Activated T-cell treated with anti-CD3 and anti-CD28 coated beads, Interleukin-2, amount 50 U/mL, for 4 hours (primary cell): ENCODE measurements around the gene CDH2. TPM values are rescaled to one million over a fixed set of nuclear protein-coding genes. Genes with fewer than 3 reads are reported as not detected.

Experiments
- ATAC-seq, 2 donors: fragments of 200-7000 bp; cut with Tn5 transposase; one replicate each; pipeline ENCODE4 v1.10.0; 2021
- DNase-seq: peaks from one replicate; pipeline ENCODE4 v3.0.0-alpha.2; 2020
- H3K27me3 Mint-ChIP-seq: one replicate; pipeline ENCODE4 v1.8.0; 2021; ENCODE audit warnings: low read depth, mixed read lengths
- H3K36me3 Mint-ChIP-seq: one replicate; pipeline ENCODE4 v1.8.0; 2022; ENCODE audit warnings: mixed read lengths; ENCODE audit not compliant: insufficient read depth
- H3K4me1 Mint-ChIP-seq: one replicate; pipeline ENCODE4 v1.8.0; 2021; ENCODE audit warnings: low read depth, mixed read lengths
- H3K4me3 Mint-ChIP-seq: one replicate; pipeline ENCODE4 v1.8.0; 2021; ENCODE audit warnings: mild to moderate bottlenecking, moderate library complexity, mixed read lengths
- H3K9me3 Mint-ChIP-seq: one replicate; pipeline ENCODE4 v1.8.0; 2021; ENCODE audit warnings: mixed read lengths
- total RNA-seq, 3 donors: library from RNA; stranded (reverse); gene quantifications; one replicate each; pipeline ENCODE4 v1.2.1, GENCODE V29; 2021

Gene CDH2
- total RNA-seq, 3 donors from 2014 or later = 0.18 to 0.46 (median 0.22) TPM

DNA sequence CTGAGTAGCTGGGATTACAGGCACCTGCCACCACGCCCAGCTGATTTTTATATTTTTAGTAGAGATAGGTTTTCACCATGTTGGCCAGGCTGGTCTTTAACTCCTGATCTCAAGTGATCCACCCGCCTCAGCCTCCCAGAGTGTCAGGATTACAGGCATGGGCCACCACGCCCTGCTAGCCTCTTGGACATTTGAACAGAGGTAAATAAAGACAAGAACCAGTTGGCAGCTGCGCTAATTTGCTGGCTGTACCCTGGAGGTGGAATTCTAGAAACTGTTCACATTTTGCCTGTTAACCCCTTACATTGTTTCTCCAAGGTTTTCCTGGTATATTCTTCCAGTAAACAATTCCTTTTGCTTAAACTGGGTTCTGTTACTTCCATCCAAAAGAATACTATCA, 132.9 kb downstream of the CDH2 start:
- Mint-ChIP-seq H3K9me3 (peaks cover 5% of the 10 kb centered on the region), H3K27me3 (no peaks in the 10 kb centered on the region), H3K4me1 (no peaks in the 10 kb centered on the region), H3K4me3 (no peak overlapping the region), H3K36me3 (no peaks in the 10 kb centered on the region)
- no peak for DNase-seq
- ATAC-seq = no peak

DNA sequence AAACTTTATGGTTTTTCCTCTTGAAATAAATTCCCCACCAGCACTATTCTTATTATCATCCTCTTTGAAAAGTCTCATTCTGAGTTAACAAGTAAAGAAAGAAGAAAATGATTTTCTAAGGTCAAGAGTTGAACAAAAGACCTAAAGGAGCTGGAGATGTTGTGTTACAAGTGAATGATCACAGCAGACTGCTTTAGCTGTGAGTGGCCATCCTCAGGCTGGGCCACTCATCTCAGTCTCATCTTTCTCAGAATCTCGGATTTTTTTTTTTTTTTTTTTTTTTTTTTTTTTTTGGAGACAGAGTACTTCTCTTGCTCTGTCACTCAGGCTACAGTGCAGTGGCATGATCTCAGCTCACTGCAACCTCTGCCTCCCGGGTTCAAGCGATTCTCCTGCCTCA, 133.3 kb downstream of the CDH2 start:
- Mint-ChIP-seq H3K4me3 (no peak overlapping the region), H3K27me3 (no peaks in the 10 kb centered on the region)

GRCh38 chr18:28041366-28041765, 135.6 kb downstream of the CDH2 start:
- no peaks in the 10 kb centered on the region for H3K36me3 Mint-ChIP-seq
- no peak overlapping the region for H3K4me3 Mint-ChIP-seq
- DNase-seq (no peak), ATAC-seq (no peak)
- H3K27me3 Mint-ChIP-seq = no peaks in the 10 kb centered on the region
- H3K9me3 Mint-ChIP-seq = peaks cover 13% of the 10 kb centered on the region
- H3K4me1 Mint-ChIP-seq = no peaks in the 10 kb centered on the region

More for the DNA sequence above, 133.3 kb downstream of the CDH2 start:
- ATAC-seq (no peak), DNase-seq (no peak)
- Mint-ChIP-seq H3K4me1 (no peaks in the 10 kb centered on the region), H3K36me3 (no peaks in the 10 kb centered on the region), H3K9me3 (peaks cover 5% of the 10 kb centered on the region)

- no peak for DNase-seq
- no peak for ATAC-seq
- H3K9me3 Mint-ChIP-seq = peaks cover 13% of the 10 kb centered on the region
- no peaks in the 10 kb centered on the region for H3K4me1 Mint-ChIP-seq
- H3K27me3 Mint-ChIP-seq = no peaks in the 10 kb centered on the region
- H3K36me3 Mint-ChIP-seq = no peaks in the 10 kb centered on the region
- H3K4me3 Mint-ChIP-seq = no peak overlapping the region
These were observed 136.2 kb downstream of the CDH2 start for GRCh38 chr18:28040716-28041115.

- ATAC-seq = no peak
- Mint-ChIP-seq H3K4me3 (no peak overlapping the region), H3K9me3 (peaks cover 12% of the 10 kb centered on the region), H3K4me1 (no peaks in the 10 kb centered on the region), H3K36me3 (no peaks in the 10 kb centered on the region), H3K27me3 (no peaks in the 10 kb centered on the region)
- DNase-seq = no peak
These were observed 136.7 kb downstream of the CDH2 start for GRCh38 chr18:28040211-28040610.

DNA sequence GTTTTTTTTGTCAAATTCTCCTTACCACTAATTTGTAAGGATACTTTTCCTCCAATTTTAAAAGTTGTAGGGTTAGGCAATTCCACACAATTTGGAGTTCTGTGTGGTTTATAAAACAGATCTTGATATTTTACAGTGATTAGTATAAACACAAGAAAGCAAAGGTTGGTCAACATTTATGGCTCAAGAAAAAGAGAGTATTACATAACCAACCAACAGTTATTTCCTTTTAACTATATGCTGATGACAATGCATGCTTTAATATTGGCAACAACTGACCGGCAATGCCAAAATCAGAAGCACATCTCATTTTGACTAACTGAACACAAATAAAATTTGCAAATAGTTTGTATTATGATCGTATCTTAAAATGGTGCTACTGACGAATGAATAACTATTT, 137.2 kb downstream of the CDH2 start:
- no peak overlapping the region for H3K4me3 Mint-ChIP-seq
- H3K9me3 Mint-ChIP-seq = peaks cover 8% of the 10 kb centered on the region
- no peaks in the 10 kb centered on the region for H3K27me3 Mint-ChIP-seq
- DNase-seq (no peak), ATAC-seq (no peak)
- H3K4me1 Mint-ChIP-seq = no peaks in the 10 kb centered on the region
- no peaks in the 10 kb centered on the region for H3K36me3 Mint-ChIP-seq

DNA sequence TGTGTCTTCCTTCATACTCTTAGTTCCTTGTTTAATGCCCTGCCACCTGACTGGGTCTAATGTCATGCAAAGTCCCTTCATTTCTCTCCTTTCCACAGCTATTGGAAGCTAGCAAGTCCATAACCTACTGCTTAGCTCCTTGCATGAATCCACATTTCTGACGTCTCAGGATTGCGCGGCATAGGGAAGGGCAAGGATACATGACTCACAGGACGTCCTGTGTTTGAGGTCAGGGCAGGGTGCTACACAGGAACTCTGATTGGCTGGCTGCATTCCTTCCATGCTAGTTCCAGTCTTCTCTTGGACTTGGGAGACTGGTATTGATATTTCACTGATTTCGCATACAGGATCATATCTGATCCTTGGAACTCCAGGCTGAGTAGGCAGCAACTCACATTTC, 137.9 kb downstream of the CDH2 start:
- ATAC-seq (no peak), DNase-seq (no peak)
- no peaks in the 10 kb centered on the region for H3K27me3 Mint-ChIP-seq
- H3K4me1 Mint-ChIP-seq = no peaks in the 10 kb centered on the region
- no peak overlapping the region for H3K4me3 Mint-ChIP-seq
- H3K36me3 Mint-ChIP-seq = no peaks in the 10 kb centered on the region
- peaks cover 8% of the 10 kb centered on the region for H3K9me3 Mint-ChIP-seq

DNA sequence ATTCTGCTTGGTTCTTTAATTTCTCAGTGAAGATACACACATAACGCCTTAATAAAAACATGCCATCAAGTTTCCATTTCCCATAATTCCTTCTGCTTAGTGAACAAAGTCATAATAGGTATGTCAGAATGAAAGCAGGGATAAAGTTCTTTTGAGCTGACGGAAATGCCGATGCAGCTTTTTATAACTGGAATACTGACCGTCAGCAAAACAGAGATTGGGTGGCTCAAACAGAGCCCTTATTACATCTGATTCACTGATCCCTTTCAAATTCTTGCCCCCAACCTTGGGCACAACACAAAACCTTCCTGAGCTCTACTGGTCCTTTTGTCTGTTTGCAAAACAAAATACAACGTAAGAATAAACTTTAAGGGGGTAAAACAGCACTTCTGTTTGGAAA, 140.4 kb downstream of the CDH2 start:
- DNase-seq = no peak
- ATAC-seq = no peak
- H3K4me3 Mint-ChIP-seq = no peak overlapping the region
- peaks cover 14% of the 10 kb centered on the region for H3K9me3 Mint-ChIP-seq
- no peaks in the 10 kb centered on the region for H3K4me1 Mint-ChIP-seq
- no peaks in the 10 kb centered on the region for H3K27me3 Mint-ChIP-seq
- no peaks in the 10 kb centered on the region for H3K36me3 Mint-ChIP-seq

DNA sequence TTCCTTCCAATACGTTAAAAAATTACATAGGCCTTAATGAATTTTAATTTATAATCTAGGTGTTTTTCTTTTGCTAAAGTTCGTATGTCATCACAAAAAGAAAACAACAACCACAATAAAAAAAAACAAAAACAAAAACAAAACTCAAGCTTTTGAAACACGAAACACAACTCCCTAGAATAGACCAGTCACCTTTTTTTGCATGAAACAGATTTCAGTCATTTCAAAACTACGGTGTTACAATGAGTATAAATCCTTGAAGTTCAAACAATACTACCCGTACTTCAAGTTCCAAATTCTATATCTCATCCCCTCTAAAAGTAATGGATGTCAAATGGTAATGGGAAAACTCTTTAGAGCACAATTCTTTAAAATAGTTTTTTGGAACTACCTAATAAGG, 142.4 kb downstream of the CDH2 start:
- Mint-ChIP-seq H3K9me3 (peaks cover 22% of the 10 kb centered on the region), H3K27me3 (no peaks in the 10 kb centered on the region), H3K4me3 (no peak overlapping the region), H3K36me3 (no peaks in the 10 kb centered on the region), H3K4me1 (no peaks in the 10 kb centered on the region)
- ATAC-seq = no peak
- no peak for DNase-seq

DNA sequence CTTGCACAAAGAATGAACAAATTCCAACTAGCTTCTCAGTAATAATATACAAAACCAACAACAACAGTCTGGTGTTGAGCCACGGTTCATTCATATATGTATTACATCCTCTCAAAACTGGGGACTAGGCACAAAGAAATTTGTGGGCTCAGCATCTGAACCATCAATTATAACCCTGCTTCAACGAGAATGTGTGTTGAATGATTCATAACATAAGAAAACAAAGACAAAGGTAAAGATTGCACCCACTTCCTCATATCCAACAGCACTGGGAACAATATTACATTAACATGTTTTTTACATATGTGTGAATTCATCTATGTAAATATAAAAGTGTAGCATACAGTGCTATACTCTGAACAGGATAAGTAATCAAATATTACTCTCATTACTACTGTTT, 144.8 kb downstream of the CDH2 start:
- DNase-seq (no peak), ATAC-seq (no peak)
- no peaks in the 10 kb centered on the region for H3K36me3 Mint-ChIP-seq
- H3K9me3 Mint-ChIP-seq = peaks cover 15% of the 10 kb centered on the region
- no peaks in the 10 kb centered on the region for H3K4me1 Mint-ChIP-seq
- H3K4me3 Mint-ChIP-seq = no peak overlapping the region
- H3K27me3 Mint-ChIP-seq = no peaks in the 10 kb centered on the region

DNA sequence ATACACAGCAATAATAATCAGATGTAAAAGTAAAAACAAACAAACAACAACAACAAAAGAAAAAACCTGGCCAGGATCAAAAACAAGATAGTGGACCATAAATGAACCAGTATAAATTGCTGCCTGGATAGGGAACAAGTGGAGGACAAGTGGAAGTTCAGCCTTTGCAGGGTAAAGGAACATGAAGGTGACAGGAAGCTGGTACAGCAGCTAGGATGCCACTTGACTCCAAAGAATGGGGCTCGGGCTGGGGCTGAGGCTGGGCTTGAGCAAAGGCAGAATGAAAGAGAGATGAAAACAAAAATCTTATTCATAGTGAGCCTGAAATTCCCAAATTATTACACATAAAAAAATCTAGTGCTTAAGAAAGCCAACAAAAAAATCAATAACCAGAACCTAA, 146.5 kb downstream of the CDH2 start:
- H3K4me1 Mint-ChIP-seq = no peaks in the 10 kb centered on the region
- no peak overlapping the region for H3K4me3 Mint-ChIP-seq
- no peaks in the 10 kb centered on the region for H3K27me3 Mint-ChIP-seq
- no peaks in the 10 kb centered on the region for H3K36me3 Mint-ChIP-seq
- peaks cover 17% of the 10 kb centered on the region for H3K9me3 Mint-ChIP-seq
- DNase-seq = no peak
- no peak for ATAC-seq

DNA sequence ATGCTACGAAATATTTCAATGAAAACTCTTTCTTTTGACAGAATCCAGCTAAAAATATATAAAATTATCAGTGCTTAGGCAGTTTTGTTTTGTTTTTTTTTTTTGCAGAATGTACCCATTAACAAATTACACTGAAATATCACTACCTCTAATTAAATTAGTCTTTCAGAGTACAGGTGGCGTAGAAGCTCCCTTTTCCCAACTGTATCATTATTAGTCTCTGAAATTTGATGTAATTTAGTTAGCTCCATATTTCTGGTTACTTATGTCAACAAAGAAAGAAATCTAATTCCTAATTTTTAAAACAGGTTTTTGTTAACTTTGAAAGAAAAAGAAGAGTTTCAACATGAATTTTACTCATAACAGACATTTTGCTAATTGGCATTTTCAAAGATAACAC, 149.2 kb downstream of the CDH2 start:
- no peak for ATAC-seq
- Mint-ChIP-seq H3K36me3 (no peaks in the 10 kb centered on the region), H3K4me3 (no peak overlapping the region), H3K4me1 (no peaks in the 10 kb centered on the region), H3K27me3 (no peaks in the 10 kb centered on the region), H3K9me3 (peaks cover 17% of the 10 kb centered on the region)
- DNase-seq = no peak

- peaks cover 13% of the 10 kb centered on the region for H3K9me3 Mint-ChIP-seq
These were observed 157.4 kb downstream of the CDH2 start for GRCh38 chr18:28019425-28020108.

GRCh38 chr18:28018351-28018750, 158.6 kb downstream of the CDH2 start:
- Mint-ChIP-seq H3K4me1 (no peaks in the 10 kb centered on the region), H3K4me3 (no peak overlapping the region), H3K27me3 (no peaks in the 10 kb centered on the region), H3K9me3 (peaks cover 13% of the 10 kb centered on the region), H3K36me3 (no peaks in the 10 kb centered on the region)
- DNase-seq = no peak
- ATAC-seq = no peak

More at GRCh38 chr18:28019425-28020108, 157.4 kb downstream of the CDH2 start:
- no peaks in the 10 kb centered on the region for H3K27me3 Mint-ChIP-seq
- no peak for DNase-seq
- no peak for ATAC-seq
- no peaks in the 10 kb centered on the region for H3K36me3 Mint-ChIP-seq
- no peaks in the 10 kb centered on the region for H3K4me1 Mint-ChIP-seq
- H3K4me3 Mint-ChIP-seq = no peak overlapping the region

- Mint-ChIP-seq H3K4me3 (no peak overlapping the region), H3K36me3 (no peaks in the 10 kb centered on the region), H3K9me3 (peaks cover 13% of the 10 kb centered on the region), H3K27me3 (no peaks in the 10 kb centered on the region), H3K4me1 (no peaks in the 10 kb centered on the region)
- ATAC-seq (no peak), DNase-seq (no peak)
These were observed 161.3 kb downstream of the CDH2 start for GRCh38 chr18:28015671-28016070.

GRCh38 chr18:28013066-28013465, 163.9 kb downstream of the CDH2 start:
- H3K9me3 Mint-ChIP-seq = peaks cover 15% of the 10 kb centered on the region
- no peak for DNase-seq
- H3K27me3 Mint-ChIP-seq = no peaks in the 10 kb centered on the region
- no peak overlapping the region for H3K4me3 Mint-ChIP-seq
- no peaks in the 10 kb centered on the region for H3K4me1 Mint-ChIP-seq
- no peaks in the 10 kb centered on the region for H3K36me3 Mint-ChIP-seq
- ATAC-seq = no peak
